Loucy (cell line): ENCODE measurements around the gene GNB1.
A peak's percentile ranks its signal among the peaks of the same experiment; 100 is the strongest.

ENCODE experiments used
- H2AFZ ChIP-seq: fragments of 200-600 bp; sonication (generic); 2 replicates; pipeline ENCODE4 v1.6.0; 2016; ENCODE audit warnings: antibody characterized with exemption, mild to moderate bottlenecking, low read length, moderate library complexity
- H3F3A ChIP-seq: fragments of 200-600 bp; 2 replicates; pipeline ENCODE4 v1.6.0; 2016; ENCODE audit warnings: antibody characterized with exemption, low read depth, mild to moderate bottlenecking
- H3K27me3 ChIP-seq: fragments of 200-600 bp; sonication (generic); 2 replicates; pipeline ENCODE4 v1.6.1; 2014; ENCODE audit warnings: low read length, mild to moderate bottlenecking; ENCODE audit not compliant: insufficient read depth, poor library complexity, severe bottlenecking
- H3K36me3 ChIP-seq: fragments of 200-600 bp; sonication (generic); 2 replicates; pipeline ENCODE4 v1.6.1; 2016; ENCODE audit warnings: low read length; ENCODE audit not compliant: insufficient read depth
- H3K4me1 ChIP-seq: fragments of 200-600 bp; sonication (generic); 2 replicates; pipeline ENCODE4 v1.5.1; 2014; ENCODE audit warnings: low read length, mild to moderate bottlenecking; ENCODE audit not compliant: insufficient read depth, poor library complexity, severe bottlenecking
- H3K4me2 ChIP-seq: fragments of 200-600 bp; sonication (generic); 2 replicates; pipeline ENCODE4 v1.6.0; 2014; ENCODE audit warnings: antibody characterized with exemption, low read length, low read depth, mild to moderate bottlenecking; ENCODE audit not compliant: poor library complexity, severe bottlenecking
- H3K4me3 ChIP-seq: fragments of 200-600 bp; sonication (generic); 2 replicates; pipeline ENCODE4 v1.5.1; 2014; ENCODE audit warnings: low read length, mild to moderate bottlenecking, mixed read lengths; ENCODE audit not compliant: poor library complexity, severe bottlenecking
- H3K79me2 ChIP-seq: fragments of 200-600 bp; sonication (generic); 2 replicates; pipeline ENCODE4 v1.6.1; 2014; ENCODE audit warnings: low read length; ENCODE audit not compliant: insufficient read depth
- H3K9ac ChIP-seq: fragments of 200-600 bp; sonication (generic); 2 replicates; pipeline ENCODE4 v1.6.0; 2014; ENCODE audit warnings: mild to moderate bottlenecking, low read depth, low read length, moderate library complexity; ENCODE audit not compliant: poor library complexity, severe bottlenecking
- H3K9me2 ChIP-seq: fragments of 200-600 bp; sonication (generic); replicated peaks from 2 replicates; pipeline ENCODE4 v1.6.1; 2016; ENCODE audit warnings: low read depth, low read length, mixed read lengths
- H3K9me3 ChIP-seq: fragments of 200-600 bp; sonication (generic); 2 replicates; pipeline ENCODE4 v1.6.1; 2014; ENCODE audit warnings: mild to moderate bottlenecking, antibody characterized with exemption, low read length, low read depth; ENCODE audit not compliant: insufficient read depth
- H4K20me1 ChIP-seq: fragments of 200-600 bp; sonication (generic); 2 replicates; pipeline ENCODE4 v1.6.0; 2014; ENCODE audit warnings: antibody characterized with exemption, low read length, mild to moderate bottlenecking; ENCODE audit not compliant: insufficient read depth, poor library complexity, severe bottlenecking
- CTCF ChIP-seq: fragments of 200-600 bp; sonication (generic); conservative IDR thresholded peaks from 2 replicates; pipeline ENCODE4 v1.5.1; 2014; ENCODE audit warnings: mild to moderate bottlenecking, antibody characterized with exemption, low read length
- EZH2phosphoT487 ChIP-seq: fragments of 200-600 bp; IDR thresholded peaks from 2 replicates; pipeline ENCODE4 v1.6.1; 2018; ENCODE audit warnings: antibody characterized with exemption, mild to moderate bottlenecking, moderate library complexity, borderline replicate concordance

The GNB1 gene

GRCh38 chr1:1894354-1895059 is 3.6 kb upstream of the GNB1 start:
- no peaks in the 10 kb centered on the region for H3F3A ChIP-seq
- no peak overlapping the region for H3K4me3 ChIP-seq
- no peaks in the 10 kb centered on the region for H3K36me3 ChIP-seq
- no peaks in the 10 kb centered on the region for H3K9me3 ChIP-seq
- H3K27me3 ChIP-seq: peaks cover 7% of the 10 kb centered on the region
- H2AFZ ChIP-seq: no peak overlapping the region
- peaks cover 56% of the 10 kb centered on the region for H3K4me1 ChIP-seq
- H4K20me1 ChIP-seq: peaks cover 4% of the 10 kb centered on the region
- peak overlapping the region; percentile 32 for H3K9ac ChIP-seq
- H3K79me2 ChIP-seq: peaks cover 30% of the 10 kb centered on the region
- no peaks in the 10 kb centered on the region for H3K9me2 ChIP-seq
- TF ChIP-seq EZH2phosphoT487: no peak
- no peak for TF ChIP-seq CTCF
- no peak overlapping the region for H3K4me2 ChIP-seq

- peaks cover 10% of the 10 kb centered on the region for H4K20me1 ChIP-seq
- no peaks in the 10 kb centered on the region for H3K9me3 ChIP-seq
- H3F3A ChIP-seq: no peaks in the 10 kb centered on the region
- H3K4me1 ChIP-seq: peaks cover 56% of the 10 kb centered on the region
- peaks cover 7% of the 10 kb centered on the region for H3K27me3 ChIP-seq
- peaks cover 35% of the 10 kb centered on the region for H3K79me2 ChIP-seq
- no peak for TF ChIP-seq CTCF
- TF ChIP-seq EZH2phosphoT487: no peak
- no peaks in the 10 kb centered on the region for H3K9me2 ChIP-seq
- no peak overlapping the region for H3K4me3 ChIP-seq
- H3K9ac ChIP-seq: peak overlapping the region; percentile 32
- H3K36me3 ChIP-seq: no peaks in the 10 kb centered on the region
- H2AFZ ChIP-seq: no peak overlapping the region
- no peak overlapping the region for H3K4me2 ChIP-seq
Observed at GRCh38 chr1:1893997-1894353, 3.1 kb upstream of the GNB1 start.

GRCh38 chr1:1893291-1893985 is 2.6 kb upstream of the GNB1 start:
- H4K20me1 ChIP-seq: peaks cover 15% of the 10 kb centered on the region
- H3K9ac ChIP-seq: peak overlapping the region; percentile 32
- H3K4me2 ChIP-seq: peak overlapping the region; percentile 19
- peaks cover 40% of the 10 kb centered on the region for H3K79me2 ChIP-seq
- H3F3A ChIP-seq: no peaks in the 10 kb centered on the region
- no peak for TF ChIP-seq CTCF
- no peak for TF ChIP-seq EZH2phosphoT487
- peaks cover 7% of the 10 kb centered on the region for H3K27me3 ChIP-seq
- no peaks in the 10 kb centered on the region for H3K36me3 ChIP-seq
- no peak overlapping the region for H2AFZ ChIP-seq
- no peak overlapping the region for H3K4me3 ChIP-seq
- H3K9me3 ChIP-seq: no peaks in the 10 kb centered on the region
- peaks cover 60% of the 10 kb centered on the region for H3K4me1 ChIP-seq
- no peaks in the 10 kb centered on the region for H3K9me2 ChIP-seq
